ENCODE measurements around the gene IFNB1. TPM values are rescaled to one million over a fixed set of nuclear protein-coding genes. Genes with fewer than 3 reads are reported as not detected.

Gene IFNB1
- total RNA-seq, 1 experiment from 2014 or later: not detected

DNA sequence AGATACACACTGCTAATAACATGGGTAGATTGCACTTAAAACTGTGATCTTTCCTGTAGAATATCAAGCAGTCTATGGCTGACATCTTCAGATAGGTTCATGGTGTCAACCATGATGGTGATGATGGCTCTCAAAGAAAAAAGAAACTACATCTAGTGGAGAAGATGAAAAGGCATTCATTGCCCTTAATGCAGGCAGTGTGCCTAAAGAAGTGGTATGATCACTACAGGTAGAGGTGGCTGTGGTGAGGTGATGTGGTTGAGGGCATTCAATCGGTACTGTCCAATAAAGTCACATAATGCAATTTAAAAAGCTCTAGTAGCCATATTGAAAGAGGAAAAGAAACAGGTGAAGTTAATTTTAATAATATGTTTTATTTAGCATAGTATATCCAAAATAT lies 3.1 kb upstream of the IFNB1 start:
- H2AK5ac ChIP-seq (ENCODE audit: insufficient read length, low read length): no peak overlapping the region
- TF ChIP-seq, protein P1, sequence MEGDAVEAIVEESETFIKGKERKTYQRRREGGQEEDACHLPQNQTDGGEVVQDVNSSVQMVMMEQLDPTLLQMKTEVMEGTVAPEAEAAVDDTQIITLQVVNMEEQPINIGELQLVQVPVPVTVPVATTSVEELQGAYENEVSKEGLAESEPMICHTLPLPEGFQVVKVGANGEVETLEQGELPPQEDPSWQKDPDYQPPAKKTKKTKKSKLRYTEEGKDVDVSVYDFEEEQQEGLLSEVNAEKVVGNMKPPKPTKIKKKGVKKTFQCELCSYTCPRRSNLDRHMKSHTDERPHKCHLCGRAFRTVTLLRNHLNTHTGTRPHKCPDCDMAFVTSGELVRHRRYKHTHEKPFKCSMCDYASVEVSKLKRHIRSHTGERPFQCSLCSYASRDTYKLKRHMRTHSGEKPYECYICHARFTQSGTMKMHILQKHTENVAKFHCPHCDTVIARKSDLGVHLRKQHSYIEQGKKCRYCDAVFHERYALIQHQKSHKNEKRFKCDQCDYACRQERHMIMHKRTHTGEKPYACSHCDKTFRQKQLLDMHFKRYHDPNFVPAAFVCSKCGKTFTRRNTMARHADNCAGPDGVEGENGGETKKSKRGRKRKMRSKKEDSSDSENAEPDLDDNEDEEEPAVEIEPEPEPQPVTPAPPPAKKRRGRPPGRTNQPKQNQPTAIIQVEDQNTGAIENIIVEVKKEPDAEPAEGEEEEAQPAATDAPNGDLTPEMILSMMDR (conservative IDR thresholded peaks at IDR 0.05): no peak
- WGBS (ENCODE audit: extremely low coverage, insufficient read length, low lambda C conversion rate): no CpG with 5 or more reads among the region's 1 CpG
- H4K5ac ChIP-seq (ENCODE audit: insufficient read length, low read depth, low read length): no peak overlapping the region
- H3K18ac ChIP-seq (ENCODE audit: insufficient read length, low read depth, low read length): no peak overlapping the region
- no peaks in the 10 kb centered on the region for H3K79me2 ChIP-seq (ENCODE audit: insufficient read depth, low read length)
- H2BK20ac ChIP-seq (ENCODE audit: low read depth, low read length, poor library complexity, severe bottlenecking): no peak overlapping the region
- H3K9me3 ChIP-seq (ENCODE audit: control insufficient read depth, low read depth, low read length): no peaks in the 10 kb centered on the region
- H3K14ac ChIP-seq (ENCODE audit: insufficient read depth, low read length): no peak overlapping the region
- no peak overlapping the region for H3T11ph ChIP-seq (ENCODE audit: low read length)
- no peak overlapping the region for H2BK5ac ChIP-seq (ENCODE audit: insufficient read length, low read length)
- H4K20me1 ChIP-seq (ENCODE audit: control insufficient read depth, insufficient read depth, insufficient read length): no peaks in the 10 kb centered on the region
- H3K4me2 ChIP-seq (ENCODE audit: insufficient read depth, insufficient read length, low read length): no peak overlapping the region
- H4K91ac ChIP-seq (ENCODE audit: insufficient read length, low read depth, low read length): no peak overlapping the region
- no peak overlapping the region for H3K4ac ChIP-seq (ENCODE audit: low read depth, low read length)
- H3K9ac ChIP-seq (ENCODE audit: extremely low read depth, insufficient read length, low read length): no peak overlapping the region
- Mint-ChIP-seq H3K9me3 (peaks cover 4 to 6% of the 10 kb centered on the region in 2 experiments; a peak in 4 of 5 replicates), H3K4me3 (no peak overlapping the region), H3K36me3 (ENCODE audit: insufficient read depth in 1 of 3, low read depth in 3 of 3) (peaks cover 0 to 6% (median 0%) of the 10 kb centered on the region in 3 experiments; a peak in 3 of 7 replicates), H3K27me3 (ENCODE audit: low read depth) (no peaks in the 10 kb centered on the region), H3K4me1 (peaks cover under 1 to 4% of the 10 kb centered on the region in 2 experiments), H3K27ac (no peak overlapping the region)
- no peaks in the 10 kb centered on the region for H3K4me1 ChIP-seq (ENCODE audit: insufficient read depth, low read length)
- H3K23ac ChIP-seq (ENCODE audit: insufficient read length, low read depth, low read length): no peak overlapping the region
- no peak overlapping the region for H2BK120ac ChIP-seq (ENCODE audit: low read depth, low read length, poor library complexity, severe bottlenecking)
- H3K56ac ChIP-seq (ENCODE audit: insufficient read length, low read depth, low read length): no peak overlapping the region
- H4K8ac ChIP-seq (replicated peaks; ENCODE audit: insufficient read length, low read depth, low read length): no peak overlapping the region
- H2AFZ ChIP-seq (ENCODE audit: low read length): no peak overlapping the region
- no peaks in the 10 kb centered on the region for H3K79me1 ChIP-seq (ENCODE audit: insufficient read depth, low read depth, low read length, poor library complexity, severe bottlenecking)
- H2BK12ac ChIP-seq (ENCODE audit: insufficient read length, low read depth, low read length): no peak overlapping the region
- no peaks in the 10 kb centered on the region for H3K27me3 ChIP-seq (ENCODE audit: insufficient read depth, low read length)
- no peak overlapping the region for H2BK15ac ChIP-seq (ENCODE audit: low read depth, low read length)
- H3K27ac ChIP-seq (ENCODE audit: insufficient read length, low read depth, low read length): no peak overlapping the region
- H3K23me2 ChIP-seq (ENCODE audit: insufficient read length, low read depth, low read length, poor library complexity, severe bottlenecking): no peaks in the 10 kb centered on the region
- DNase-seq: no peak

Data from H9 (cell line).